CD4-positive, alpha-beta T cell treated with Interleukin-21 for 1 hour (primary cell): ENCODE data around the gene VTI1A.
"Not testable (repeated sequence)": the region's sequence is repeated elsewhere in the genome, so short reads cannot be mapped to it uniquely, and the experiment has no call there.

Experiments used
- DNase-seq: peaks from one replicate; pipeline ENCODE4 v3.0.0-alpha.2; 2020

Gene VTI1A

DNA sequence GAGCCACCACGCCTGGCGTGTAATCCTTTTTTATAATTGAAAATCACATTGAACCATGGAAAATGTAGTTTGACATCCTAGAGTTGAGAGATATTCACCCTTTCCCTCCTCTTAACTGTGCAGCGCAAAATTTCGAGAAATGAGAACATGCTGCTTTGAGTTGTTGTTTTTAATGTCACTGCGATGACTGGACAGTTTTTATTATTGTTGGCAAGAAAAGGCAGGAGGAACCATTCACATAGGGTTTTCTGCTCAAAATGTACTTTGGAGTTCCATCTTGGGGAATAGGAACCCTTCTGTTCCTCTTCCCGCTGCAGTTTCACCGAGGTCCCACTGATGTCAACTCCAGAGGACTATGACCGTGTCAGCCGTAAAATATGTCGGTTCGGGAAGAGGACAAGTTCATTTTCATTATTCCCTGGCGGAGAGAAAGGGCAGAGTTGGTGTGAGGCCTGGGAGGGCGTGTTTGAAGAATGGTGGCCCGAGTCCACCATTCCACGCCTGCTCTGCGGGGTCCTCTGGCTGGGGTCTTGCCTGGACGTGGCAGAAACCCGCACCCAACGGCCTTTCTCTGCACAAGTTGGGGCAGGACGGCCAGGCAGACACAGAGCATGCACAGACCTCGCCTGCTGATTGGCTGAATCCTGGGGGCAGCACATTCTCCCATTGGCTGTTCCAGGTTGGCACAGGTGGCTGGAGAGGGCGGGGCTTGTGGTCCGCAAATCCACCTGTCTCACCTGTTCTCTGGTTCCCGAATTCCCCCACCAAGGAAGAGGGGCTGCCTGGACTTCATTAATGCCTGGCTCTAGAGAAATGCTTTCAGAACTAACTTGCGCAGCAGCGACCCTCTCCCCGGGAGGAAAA lies 397.9 kb downstream of the VTI1A start:
- no peak for DNase-seq

DNA sequence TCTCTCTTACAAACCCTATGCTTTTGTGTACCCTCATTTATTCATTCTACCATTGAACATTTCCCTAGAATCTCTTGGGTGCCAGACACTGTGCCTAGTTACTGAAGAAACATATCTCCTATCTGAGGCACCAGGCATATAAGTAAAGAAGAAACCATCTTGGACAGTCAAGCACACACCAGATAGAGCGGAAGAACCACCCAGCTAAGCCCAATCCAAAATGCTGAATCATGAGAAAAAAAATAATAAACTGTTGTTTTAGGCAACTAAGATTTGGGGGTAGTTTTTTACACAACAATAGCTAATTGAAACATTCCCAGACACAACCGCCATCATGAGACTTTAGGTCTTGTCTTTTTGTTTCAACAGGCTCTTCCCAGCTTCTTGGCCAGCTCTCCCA lies 400.8 kb downstream of the VTI1A start:
- no peak for DNase-seq

DNA sequence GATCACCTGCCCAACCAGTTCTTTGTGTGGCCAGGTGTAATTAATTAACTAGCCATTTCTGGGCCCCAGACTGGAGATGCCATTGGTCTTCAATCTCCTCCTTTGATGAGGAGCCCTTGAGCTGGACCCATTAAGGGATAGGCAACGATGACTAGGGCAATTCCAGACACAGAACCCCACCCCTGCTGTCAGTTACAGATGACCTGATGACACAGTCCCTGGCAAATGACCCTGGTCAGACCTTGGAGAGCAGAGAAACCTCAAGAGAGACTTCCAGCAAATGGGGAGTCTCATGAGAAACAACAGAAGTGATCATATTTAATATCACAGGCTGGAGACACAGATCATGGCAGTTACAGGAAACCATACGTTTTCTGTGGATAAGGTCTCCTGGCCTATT lies 401.2 kb downstream of the VTI1A start:
- no peak for DNase-seq

DNA sequence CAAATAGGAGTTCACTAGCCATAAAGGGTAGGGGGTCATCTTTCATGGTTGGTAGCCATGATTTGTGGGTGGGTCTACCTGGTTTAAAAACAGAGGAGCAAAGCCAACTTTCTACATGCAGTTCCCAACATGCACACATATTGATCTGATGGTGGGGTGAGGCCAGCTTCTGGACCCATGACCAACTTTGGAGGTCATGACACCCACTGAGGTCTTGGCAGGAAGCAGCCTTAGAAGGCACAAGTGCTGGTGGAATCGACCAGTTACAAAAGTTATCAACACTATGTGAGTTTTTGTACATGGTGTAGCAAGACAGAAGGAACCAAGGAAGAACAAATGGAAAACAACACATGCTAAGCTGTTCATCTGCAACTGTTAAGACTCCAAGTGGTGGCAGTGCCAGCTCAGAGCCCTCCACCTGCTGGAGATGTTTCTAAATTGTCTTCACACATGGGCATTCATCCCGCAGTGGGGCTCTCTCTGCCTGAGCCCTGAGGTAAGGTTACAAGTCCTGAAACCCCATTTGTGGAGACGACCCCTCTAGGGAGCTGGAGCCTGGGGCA lies 401.9 kb downstream of the VTI1A start:
- DNase-seq, result no peak

DNA sequence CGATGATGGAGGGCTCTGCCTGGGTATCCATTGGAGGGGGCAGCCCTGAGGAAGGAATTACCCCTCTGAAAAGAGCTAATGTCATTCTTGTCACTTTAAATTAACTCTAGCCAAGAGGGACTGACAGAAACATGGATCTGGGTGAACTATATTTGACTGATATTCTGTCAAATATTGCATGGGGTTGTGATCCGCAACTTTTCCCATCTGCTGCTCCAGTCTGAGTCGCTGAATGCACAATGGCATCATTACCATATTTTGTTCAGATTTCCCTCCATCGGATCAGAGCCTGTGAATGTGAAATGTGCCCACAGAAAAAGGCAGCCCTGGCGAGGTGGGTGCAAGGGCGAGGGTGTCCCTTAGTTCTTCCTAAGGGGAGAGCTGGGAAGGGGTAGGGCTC lies 402.5 kb downstream of the VTI1A start:
- DNase-seq, result no peak

DNA sequence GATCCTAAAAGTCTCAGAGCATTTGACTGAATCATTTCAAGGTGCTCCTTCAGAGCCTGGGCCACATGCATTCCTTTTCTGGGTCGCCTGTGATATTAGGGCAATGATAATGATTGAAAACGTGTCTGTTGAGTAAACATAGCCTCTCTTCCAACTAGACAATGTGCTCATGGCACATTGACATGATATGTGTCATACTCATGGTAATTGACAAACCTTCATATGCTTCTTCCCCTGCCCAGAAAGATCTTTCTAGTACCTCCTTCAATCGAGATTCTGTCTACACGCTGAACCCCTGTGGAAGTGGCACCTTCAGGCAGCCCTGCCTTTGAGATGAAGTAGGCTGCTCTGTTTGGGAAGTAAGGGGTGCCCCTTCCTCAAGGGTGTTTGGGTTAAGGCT lies 404.2 kb downstream of the VTI1A start:
- DNase-seq, result no peak

DNA sequence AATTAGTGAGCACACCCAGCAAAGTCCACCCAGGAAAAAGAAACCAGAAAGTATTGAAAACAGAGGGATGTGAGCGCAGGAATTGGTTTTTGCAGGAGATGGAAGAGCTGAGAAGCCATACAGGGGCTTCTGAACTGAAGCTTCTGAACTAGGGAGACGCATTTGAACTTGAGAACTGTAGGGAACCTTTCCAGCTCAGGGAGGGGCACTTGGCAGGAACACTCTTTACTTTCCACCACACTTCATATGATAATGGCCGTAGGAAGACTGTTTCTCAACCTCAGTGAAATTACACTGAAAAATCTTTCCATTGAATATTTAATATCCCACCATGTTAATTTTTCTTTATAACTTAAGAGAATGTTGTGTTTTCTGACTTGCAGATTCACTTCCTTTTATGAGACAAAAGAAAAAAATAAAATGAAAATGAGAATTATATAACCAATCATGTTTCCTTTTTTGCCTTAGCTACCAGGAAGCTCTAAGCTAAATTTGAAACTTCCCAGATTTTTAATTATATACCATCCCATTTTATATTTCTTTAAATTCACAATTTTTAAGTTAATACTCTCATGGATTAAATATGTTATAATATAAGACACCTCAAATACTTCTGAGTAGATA lies 404.7 kb downstream of the VTI1A start:
- no peak for DNase-seq

DNA sequence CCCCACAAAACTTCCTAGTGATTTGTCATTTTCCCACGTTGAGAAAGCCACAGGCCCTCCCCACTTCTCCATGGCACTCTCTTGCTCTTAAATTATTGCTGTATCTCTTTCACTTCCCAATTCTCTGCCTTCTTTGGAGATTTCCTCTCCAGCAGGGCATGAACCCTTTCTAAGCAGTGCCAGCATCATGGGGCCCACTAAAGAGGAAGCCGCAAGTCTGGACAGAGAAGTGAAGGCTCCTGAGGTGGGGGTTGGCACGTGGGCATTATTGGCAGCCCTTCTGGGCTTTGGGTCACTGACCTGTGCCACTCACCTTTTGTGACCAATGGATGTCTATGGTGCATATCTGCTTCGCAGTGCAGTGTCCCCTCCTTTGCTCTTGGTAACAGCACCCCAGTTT lies 405.3 kb downstream of the VTI1A start:
- DNase-seq, result peak; percentile 21

DNA sequence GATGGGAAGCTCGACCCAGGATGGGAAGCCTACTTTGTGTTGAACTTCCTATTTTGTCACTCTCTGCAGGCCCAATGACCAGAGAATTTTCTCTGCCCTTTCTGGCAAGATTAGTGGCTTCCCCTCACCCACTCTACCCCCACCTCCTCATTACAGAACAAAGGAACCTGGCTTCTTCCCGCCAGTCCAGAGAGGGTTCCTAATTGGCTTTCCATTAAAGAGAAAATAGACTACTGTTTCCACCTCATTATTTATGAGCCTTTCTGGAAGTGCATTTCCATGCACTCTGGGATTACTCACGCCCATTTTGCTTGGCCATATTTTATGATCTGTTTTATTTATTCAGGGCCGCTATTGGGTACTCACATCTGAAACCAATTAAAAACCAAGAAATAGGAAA lies 408.1 kb downstream of the VTI1A start:
- no peak for DNase-seq

DNA sequence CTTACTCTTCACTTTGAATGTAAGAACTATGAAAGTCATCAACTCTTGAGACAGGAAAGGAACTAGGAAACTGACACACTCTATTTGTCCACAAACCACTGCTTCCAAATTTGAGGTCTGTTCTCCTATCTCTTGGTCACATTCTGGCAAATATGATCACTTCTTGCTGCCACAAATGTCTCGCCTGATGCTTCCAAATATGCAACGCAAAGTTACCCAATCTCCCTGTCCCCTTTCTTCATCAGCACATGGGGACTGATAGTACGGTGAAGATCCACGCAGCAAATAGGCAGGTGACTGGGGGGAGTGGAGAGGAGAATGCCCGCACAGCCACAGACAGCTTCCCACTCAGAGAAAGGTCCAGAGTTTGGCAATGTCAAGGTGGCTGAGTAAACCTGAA lies 410.5 kb downstream of the VTI1A start:
- no peak for DNase-seq

DNA sequence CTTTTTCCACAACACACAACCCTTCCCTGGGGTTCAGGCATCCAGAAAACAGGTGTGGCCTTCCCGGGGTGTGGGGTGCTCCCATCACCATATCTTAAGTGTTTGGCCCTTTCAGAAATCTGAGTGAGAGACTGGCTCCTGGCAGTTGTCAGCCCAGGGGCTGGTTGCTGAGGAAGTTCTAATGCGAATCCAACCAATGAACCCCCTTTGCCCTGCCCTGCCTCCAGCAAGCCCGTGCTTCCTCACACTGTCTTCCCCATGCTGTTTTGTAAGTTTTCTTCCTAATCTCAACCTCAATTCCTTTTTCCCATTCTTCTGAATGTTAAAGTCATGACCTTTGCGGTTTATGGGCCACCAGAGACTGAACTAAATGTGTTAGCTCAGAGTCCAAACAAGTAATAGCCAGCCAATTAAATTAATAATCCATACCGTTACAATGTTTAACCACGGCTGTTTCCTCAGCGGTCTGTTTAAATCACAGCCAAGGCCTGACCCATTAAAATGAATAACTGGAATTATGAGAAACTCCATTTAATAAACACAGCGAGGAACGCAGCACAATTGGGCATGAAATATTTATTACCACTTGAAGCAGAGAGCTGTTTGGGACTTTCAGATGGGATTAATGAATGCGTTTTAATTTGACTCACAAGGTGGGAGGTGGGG lies 412.1 kb downstream of the VTI1A start:
- no peak for DNase-seq

DNA sequence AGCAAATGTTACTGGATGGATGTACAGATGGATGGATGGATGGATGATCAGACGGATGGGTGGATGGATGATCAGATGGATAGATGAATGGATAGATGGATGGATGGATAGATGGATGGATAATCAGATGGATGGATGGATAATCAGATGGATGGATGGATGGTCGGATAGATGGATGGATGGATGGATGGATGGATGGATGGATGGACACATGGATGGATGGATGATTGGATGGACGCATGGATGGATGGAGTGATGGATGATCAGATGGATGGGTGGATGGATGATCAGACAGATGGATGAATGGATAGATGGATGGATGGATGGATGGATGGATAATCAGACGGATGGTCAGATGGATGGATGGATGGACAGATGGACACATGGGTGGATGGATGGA lies 412.8 kb downstream of the VTI1A start:
- DNase-seq, result no peak

DNA sequence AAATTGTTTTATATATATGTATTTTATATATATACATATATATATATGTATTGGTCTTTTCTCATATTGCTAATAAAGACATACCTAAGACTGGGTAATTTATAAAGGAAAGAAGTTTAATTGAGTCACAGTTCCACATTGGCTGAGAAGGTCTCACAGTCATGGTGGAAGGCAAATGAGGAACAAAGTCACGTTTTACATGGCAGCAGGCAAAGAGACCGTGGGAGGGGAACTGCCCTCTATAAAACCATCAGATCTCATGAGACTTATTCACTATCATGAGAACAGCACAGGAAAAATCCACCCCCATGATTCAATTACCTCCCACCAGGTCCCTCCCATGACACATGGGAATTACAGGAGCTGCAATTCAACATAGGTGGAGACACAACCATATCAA lies 416.4 kb downstream of the VTI1A start:
- not testable (repeated sequence) for DNase-seq
